HG03103 (cell line): ENCODE results near the gene FSTL5.

Experiments used
- ATAC-seq: cut with Tn5 transposase; IDR thresholded peaks from one replicate; pipeline ENCODE4 v1.9.1; 2021; ENCODE audit warnings: low read depth; ENCODE audit not compliant: unreplicated experiment

FSTL5 gene

DNA sequence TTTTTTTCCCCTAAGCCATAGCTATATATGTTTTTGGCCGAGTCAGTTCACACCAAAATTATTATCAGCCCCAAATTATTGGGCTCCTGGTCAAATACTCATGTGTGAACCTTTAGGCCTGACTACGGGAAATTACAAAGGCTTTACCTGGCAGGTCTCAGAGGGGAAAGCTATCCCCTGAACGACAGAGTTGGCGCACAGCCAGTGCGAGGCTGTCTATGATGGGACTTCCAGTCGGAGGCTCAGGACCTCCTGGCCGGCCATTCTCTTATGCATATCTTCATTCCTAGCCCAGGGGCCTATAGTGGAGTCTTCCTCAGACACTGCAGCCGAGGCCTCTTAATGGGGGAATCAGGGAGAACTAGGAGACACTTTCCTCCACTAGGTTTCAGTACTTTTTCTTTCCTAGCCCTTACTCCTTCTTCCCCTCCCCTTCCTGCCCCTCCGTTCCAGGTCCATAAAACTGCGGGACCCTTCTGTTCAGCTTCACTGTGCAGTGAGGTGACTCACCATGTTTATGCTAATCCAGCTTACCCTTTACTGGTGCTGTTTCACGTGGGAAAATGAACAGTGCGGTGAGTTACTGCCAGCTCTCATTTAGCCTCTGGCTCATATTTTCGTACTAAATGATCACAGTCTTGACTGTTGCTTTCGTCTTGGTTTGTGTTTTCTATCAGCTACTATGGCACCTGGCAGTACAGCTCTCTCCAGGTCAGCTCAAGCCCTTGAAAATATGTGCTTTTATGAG, 533.9 kb downstream of the FSTL5 start:
- no peak for ATAC-seq

DNA sequence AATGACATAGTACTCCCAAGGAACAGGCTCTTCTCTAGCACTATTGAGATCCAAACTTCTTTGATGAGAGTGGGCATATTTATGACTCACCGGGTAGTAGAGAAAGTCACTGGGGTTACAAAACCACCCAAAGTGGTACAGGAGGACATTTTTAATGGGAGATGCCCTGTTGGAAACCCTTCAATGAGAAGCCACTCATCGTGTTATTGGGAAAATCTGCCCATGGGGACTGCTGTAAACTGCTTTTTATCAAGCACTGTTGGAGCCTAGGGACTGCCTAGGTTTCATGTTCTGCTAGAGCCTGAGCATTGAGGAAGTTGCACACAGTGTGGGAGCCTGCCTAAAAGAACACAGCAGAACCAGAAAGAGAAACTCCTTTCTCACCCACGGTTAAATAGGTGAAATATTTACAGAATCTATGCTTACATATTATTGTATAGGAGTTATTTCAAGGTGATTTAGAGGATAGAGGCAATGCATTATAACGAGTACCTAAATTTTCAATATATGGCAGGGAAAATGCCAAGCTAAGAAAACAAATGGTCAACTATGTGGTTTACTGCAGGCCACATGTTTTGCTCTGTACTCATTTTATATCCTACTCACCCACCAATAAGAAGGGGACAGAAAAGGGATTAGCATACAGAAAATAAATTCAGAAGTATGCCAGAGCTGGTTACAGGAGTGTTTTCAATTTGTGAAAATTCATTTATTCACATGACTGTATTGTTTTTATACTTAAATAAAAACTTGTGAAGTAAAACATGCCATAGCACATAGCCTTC, 559.1 kb downstream of the FSTL5 start:
- no peak for ATAC-seq

DNA sequence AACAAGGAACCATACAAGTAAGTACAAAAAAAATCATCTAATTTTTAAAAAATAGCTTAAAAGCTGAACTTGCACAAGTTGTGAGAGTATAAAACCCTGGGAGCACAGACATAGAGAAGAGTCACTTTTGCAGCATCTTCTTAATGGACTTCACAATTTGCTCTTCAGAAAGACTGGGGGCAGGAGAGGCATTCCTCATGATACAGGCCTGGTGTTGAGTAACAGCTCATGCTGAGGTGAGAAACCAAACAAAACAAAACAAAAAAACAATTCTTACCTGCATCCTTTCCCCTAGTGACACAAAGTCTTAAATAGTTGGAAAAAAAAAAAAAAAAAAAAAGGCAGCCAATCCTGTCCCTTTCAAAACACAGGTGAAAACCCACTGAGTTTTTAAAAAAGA, 562.8 kb downstream of the FSTL5 start:
- no peak for ATAC-seq

DNA sequence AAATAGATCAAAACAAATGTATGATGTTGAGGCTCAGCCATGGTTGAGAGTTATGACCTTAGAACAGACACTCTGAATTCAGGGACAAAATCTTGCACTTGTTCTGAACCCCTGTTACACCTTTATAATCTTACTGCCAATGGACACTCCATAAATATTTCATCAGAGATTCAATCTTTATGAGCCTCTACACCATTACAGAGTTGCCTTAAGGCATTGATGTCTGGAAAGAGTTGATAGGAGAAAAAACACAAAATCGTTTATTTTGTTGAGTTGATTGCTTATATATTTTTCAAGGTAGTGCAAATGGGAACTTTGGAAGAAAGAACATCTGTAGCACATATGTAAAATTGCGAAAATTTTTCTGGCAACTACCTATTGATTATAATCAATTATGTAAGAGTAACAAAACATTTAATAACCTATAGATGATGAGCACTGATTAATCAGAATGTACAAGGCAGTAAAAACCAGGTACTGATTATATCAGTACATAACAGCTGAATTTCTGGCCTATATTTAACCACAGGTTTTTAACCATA, 568.5 kb downstream of the FSTL5 start:
- ATAC-seq, result no peak

DNA sequence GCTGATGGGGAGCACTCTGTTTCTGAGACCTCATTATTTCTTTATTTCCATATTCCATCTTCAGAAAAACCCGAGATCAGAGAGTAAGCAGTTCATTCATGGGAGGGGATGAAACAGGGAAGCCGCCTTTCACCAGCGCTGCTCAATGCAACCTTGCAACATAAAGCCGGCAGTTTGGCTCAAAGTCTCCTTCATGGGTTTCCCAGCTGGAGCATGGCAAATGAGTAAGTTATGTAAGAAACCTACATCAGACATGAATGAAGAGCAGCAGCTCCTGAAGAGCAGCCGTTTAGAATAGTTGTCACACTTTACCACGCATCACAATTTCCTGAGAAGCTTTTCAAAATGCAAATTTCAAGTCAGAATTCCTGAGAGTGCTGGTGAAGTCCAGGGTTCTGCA, 578.8 kb downstream of the FSTL5 start:
- no peak for ATAC-seq

DNA sequence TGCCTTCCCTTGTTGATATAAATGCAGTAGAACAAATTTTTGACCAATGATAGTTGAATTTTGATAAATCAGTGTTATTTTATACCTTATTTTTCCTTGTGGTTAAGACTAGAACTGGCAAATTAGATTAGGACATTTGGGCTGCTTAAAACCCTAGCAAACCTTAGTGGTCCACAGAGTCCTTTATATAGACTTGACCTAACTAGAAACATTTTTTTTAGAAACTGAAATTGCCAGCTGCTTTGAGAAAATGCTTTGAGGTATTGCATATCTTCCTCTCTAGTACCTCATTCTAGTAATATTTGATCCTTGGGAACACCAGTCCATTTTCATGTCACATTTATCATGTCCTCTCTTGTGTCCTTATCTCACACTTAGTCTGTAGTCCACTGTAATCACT, 580.3 kb downstream of the FSTL5 start:
- no peak for ATAC-seq

DNA sequence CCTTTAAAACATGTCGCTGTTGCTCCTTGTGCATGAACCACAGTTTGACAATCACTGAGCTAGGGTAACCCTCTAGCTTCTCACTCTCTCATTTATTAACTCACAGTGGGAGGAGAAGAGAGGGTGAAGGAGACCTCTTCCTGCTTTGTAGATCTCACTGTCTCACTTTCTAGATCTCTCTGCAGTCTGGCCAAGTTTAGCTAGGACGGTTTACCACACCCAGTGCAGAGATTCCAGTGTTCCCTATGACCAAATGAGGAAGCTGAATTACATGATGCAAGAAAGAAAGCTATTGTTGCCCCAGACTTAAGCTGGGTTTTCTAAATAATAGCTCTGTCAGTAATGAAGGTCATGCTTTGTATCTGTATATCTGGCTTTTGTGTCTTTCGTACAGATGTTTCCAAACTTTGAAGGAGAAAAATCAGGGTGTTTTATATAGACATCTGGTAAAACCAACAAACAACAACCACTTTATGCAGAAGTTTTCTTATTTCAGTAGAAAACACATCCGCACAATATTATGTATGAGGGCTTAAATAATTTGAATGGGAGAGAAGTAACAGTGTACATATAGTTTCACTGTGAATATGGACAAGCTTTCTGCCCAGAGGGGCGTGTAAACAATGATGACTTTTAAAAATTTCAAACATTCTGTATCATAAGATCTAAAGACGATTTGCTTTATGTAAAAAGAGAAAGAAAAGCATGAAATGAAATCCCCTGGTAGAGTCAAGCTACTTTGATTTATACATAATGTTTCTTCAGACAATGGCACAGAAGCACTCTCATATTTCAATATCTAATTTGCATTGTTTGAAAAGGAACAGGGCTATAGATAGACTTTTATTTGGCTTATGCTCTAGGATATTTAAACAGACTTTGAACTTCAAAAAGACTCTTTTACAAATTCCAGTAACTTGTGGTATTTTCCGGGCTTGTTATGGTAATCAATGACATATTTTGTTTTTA, 582.3 kb downstream of the FSTL5 start:
- ATAC-seq, result no peak

DNA sequence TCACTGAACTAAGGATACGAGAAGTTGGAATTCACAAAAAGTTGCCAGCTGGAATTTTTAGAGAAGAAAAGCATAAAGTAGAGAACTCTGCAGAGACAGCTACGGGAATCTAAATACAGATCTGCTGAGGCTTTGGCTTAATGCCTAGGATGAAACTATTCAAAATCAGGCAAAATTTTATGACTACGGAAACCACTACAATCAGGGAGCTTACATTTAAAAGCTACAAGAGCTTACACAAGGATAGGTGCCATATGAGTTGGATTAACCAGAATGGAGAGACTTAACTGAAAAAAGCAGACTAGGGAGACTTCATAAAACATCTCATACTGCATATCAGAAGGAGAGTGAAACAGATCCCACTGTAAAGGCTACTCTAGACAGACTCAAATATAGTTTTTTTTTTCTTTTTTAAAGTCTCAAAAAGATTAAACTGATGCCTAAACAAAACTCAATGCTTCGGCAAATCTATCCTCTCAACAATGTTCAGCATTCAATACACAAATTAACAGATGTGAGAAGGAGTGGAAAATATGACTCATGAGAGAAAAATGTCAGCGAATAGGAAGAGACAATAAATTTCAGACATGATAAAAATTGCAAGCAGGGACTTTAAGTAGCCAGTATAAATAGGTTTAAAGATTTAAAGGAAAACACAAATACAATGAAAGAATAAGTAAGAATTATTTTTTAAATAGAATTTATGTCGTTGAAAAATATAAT, 586.1 kb downstream of the FSTL5 start:
- ATAC-seq, result no peak

DNA sequence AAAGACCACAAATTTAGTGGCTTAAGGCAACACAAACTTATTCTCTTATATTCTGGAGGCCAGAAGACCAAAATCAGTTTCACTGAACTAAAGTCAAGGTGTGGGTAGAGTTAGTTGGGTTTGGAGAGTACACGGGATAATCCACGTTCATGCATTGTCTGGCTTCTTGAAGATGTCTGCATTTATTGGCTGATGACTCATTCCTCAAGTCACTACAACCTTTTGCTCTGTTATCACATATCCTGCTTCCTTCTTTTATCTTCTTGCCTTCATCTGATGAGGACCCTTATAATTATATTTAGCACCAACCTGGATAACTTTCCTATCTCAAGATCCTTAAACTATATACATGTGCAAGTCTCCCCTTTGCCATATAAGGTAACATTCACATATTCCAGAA, 590.0 kb downstream of the FSTL5 start:
- no peak for ATAC-seq

DNA sequence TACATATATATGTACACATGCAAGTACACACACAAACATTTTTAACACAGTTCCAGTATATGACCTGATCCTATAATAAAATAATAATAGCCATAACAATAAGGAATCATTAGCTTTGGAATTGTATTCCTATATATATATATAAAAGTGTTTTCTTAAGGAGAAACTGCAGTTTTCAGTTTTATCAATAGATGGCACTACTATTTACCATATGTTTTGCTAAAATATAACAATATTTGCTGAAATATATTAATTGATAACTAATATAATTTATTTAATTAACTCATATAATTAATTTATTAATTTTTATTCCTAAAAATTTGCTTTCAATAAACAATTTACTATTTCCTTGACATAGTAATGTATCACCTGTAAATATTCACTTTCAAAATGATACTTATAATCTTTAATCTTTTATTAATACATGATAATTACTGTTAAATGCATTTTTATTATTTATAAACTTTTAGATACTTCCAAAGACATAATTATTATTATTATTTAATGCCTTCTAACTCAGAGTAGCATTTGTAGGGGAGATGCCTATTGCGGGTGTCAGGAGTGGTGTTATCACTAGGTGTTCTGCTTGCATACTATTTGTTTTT, 599.5 kb downstream of the FSTL5 start:
- ATAC-seq, result no peak

DNA sequence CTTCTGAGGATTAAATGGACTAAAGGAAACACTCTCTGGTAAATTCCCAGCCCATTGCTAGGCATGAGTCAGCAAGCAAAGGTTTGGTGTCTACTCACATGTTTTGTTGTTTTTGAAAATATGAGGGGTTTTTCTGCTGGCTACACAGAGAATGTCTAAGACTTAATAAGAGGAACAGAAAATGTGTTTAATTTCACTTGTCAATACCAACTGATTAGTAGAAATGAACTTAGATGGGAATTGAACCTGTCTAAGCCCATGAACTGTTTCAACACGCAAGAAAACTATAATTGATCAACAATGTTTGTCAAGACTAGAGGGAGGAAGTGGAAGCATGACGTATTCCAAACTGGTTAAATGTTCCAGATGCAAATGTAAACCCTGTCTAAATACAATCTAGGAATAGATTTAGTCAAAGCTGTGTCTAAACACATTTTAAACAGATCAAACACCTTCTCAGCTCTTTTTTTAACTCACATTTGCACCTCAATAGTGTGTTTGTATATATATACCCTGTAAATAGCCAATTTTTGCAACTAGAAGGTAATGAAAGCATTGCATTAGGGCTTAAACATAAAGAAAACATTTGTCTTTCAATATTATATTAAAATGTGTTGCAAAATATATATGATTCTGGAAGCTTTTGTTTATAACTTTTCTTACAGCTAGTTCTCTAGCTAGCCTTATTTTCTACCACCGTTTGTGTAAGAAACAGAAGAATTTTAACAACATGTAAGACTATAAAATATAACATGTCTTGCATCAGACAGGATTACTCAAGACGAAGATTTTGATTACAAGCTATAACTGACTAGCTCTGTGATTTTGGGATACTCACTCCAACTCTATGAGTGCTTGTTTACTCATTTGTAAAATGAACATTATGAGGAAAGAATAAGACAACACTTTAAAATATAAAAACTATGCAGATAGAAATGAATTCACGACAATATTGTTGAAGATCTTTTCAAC, 607.8 kb downstream of the FSTL5 start:
- ATAC-seq, result peak; percentile 51

DNA sequence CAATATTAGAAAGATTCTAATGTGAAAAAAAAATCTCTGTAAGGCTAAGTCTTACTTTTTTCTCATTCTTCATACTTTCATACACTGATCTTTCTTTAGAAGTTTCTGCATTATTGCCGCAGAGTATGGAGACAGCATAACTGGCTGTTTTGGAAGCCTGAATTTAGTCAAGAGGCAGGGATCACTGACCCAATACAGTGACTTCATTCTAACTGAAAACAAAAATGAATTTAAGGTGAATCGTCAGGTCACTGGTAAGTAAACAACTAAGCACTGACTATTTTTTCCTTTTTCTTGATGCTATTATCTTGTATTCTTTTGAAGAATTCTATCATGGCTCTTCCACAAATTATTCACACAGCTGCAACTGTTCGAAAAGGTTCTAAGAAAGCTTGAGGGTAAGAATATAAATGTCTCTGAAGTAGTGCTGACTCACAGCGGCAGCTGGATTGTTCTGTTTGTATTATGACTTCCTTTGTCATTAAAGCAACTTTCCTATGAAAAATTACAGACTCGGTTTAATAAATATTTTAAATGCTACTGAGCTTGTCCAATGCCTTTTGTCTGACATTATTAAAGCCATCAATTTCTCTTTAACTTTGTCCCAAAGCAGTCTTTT, 609.3 kb downstream of the FSTL5 start:
- no peak for ATAC-seq

DNA sequence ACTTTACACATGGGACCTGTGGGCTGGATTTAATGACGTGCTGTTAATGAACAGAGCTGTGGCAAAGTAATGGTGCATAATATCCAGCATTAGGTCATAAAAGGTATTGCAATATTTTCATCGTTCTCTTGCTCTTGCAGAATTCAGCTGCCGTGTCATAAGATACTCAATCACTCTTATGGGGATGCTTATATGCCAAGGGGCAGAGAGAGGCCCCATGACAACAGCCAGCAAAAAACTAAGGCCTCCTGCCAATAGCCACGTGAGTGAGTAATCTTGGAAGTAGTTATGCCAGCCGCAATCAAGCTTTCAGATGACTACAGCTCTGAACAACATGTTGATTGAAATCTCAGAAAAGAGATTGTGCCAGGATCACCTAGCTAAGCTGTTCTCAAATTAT, 616.9 kb downstream of the FSTL5 start:
- no peak for ATAC-seq

DNA sequence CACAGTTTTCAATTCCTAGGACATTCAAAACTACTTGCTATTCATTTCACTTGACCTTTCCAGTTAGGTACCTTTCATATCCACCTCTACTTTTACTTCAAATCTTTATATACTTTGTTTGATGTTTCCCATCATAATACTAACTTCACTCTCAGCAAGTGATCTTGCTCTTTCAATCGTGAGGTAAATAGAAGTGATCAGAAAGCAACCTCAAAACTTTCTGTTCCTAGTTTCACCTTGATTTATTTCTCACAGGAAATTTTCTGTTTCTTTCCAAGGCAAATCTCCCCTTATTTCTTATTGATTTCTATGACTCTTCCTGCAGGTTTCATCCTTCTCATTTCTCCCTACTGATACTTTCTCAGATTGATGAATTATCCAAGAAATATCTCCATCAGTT, 623.5 kb downstream of the FSTL5 start:
- no peak for ATAC-seq

DNA sequence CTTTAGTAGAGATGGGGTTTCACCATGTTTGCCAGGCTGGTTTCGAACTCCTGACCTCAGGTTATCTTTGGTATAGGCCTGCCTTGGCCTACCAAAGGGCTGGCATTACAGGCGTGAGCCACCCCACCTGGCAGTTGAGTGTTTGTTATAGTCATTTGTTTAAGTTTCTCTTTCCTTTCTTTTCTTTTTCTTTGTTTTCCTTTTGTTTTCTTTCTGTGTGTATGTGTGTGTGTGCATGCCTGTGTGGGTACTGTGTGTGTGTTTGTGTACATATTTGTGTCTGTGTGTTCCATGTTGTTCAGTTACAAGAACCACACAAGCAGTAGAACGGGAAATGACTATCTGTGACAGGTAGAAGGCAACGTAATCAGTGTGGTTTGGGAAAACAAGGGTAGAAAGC, 624.9 kb downstream of the FSTL5 start:
- no peak for ATAC-seq

DNA sequence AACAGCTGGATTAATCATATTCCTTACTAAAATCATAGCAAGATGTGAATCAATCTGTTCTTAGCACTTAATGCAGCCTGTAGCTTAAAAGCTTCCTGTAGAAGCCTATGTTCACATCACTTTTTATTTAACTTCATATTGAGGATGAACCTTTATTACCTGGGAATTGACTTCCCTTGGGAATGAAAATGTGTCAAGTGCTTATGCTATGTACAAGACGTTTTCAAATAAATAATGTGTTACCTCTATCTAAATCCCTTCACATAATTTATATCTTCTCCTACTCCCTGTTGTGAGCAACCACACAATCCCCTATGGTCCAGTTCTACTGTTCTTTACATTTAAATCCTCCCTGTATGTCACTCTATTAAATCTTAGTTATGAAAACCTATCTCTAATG, 633.1 kb downstream of the FSTL5 start:
- ATAC-seq, result no peak

DNA sequence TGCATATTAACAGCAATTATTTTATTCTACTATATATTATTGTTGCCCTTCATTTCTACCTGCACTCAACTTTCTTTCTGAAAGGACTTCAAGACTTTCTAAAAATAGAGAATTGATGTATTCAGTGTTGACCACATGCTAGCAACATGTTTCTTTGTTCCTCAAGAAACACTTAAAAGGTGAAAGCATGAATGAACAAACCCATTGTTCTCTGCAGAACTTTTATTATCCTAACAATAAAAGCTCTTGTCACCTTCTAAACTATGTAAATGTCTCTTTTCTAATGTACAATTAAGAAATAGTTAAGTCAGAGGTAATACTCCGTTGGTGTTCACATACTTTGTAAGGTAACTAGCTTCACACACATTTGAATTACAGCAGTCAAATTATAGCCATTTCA, 638.7 kb downstream of the FSTL5 start:
- ATAC-seq, result no peak

DNA sequence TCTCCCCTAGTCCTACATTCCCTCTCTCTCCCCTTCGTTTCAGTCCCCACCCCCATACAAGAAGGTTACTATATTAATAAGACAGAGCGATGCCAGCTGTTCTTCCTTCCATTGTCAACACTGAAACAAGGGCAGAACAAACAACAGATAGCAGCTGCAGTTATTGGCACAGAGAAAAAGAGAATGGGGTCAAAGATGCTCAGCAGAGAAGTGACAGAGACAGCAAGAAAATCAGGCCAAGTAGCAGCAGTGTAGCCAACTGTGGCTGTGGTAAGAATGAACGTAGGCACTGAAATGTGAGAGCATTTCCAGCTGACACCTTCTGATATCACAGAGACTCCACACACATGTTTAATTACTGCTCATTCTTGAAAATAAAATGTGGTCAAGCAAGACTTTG, 641.8 kb downstream of the FSTL5 start:
- ATAC-seq, result no peak
